Liver (tissue), 3 donors: ENCODE measurements around the gene ARAP1.

ENCODE experiments used
- CTCF ChIP-seq: fragments of 150-350 bp; IDR thresholded peaks from 2 replicates; pipeline ENCODE4 v1.5.1; 2017; ENCODE audit warnings: improper control_type of control experiment, low read depth, low read length; ENCODE audit not compliant: missing input control
- FOXA1 ChIP-seq: IDR thresholded peaks from 2 replicates; pipeline ENCODE4 v1.6.1; 2016; ENCODE audit warnings: antibody characterized with exemption
- GABPA ChIP-seq, 2 donors: IDR thresholded peaks in 1 of 2; conservative IDR thresholded peaks in 1 of 2; 2 replicates each; pipeline ENCODE4 v1.6.1; 2016; ENCODE audit warnings: antibody characterized with exemption in 2 of 2, mild to moderate bottlenecking in 1 of 2, moderate library complexity in 1 of 2
- HNF4A ChIP-seq, 2 donors: conservative IDR thresholded peaks; 2 replicates each; pipeline ENCODE4 v1.6.1; 2016; ENCODE audit warnings: antibody characterized with exemption in 2 of 2, mild to moderate bottlenecking in 2 of 2
- JUND ChIP-seq, 2 donors: IDR thresholded peaks; 2 replicates each; pipeline ENCODE4 v1.6.1; 2016; ENCODE audit warnings: antibody characterized with exemption in 2 of 2
- MAX ChIP-seq: IDR thresholded peaks from 2 replicates; pipeline ENCODE4 v1.6.1; 2016; ENCODE audit warnings: antibody characterized with exemption
- RAD21 ChIP-seq, 2 donors: IDR thresholded peaks; 2 replicates each; pipeline ENCODE4 v1.6.1; 2016; ENCODE audit warnings: antibody characterized with exemption in 2 of 2, mild to moderate bottlenecking in 2 of 2
- REST ChIP-seq: IDR thresholded peaks from 2 replicates; pipeline ENCODE4 v1.6.1; 2016; ENCODE audit warnings: antibody characterized with exemption, mild to moderate bottlenecking
- RXRA ChIP-seq, 2 donors: IDR thresholded peaks; 2 replicates each; pipeline ENCODE4 v1.6.1; 2017 to 2018; ENCODE audit warnings: antibody characterized with exemption in 2 of 2, mild to moderate bottlenecking in 1 of 2
- SP1 ChIP-seq: IDR thresholded peaks from 2 replicates; pipeline ENCODE4 v1.6.1; 2018; ENCODE audit warnings: antibody characterized with exemption, mild to moderate bottlenecking
- TAF1 ChIP-seq: conservative IDR thresholded peaks from 2 replicates; pipeline ENCODE4 v1.6.1; 2016; ENCODE audit warnings: antibody characterized with exemption, mild to moderate bottlenecking
- ZBTB33 ChIP-seq: IDR thresholded peaks from 2 replicates; pipeline ENCODE4 v1.6.1; 2016; ENCODE audit warnings: antibody characterized with exemption
- donor health status: healthy.
- donor health status: healthy.

- TF ChIP-seq CTCF, result no peak
- no peak for TF ChIP-seq SP1
- no peak for TF ChIP-seq RXRA (IDR thresholded peaks at IDR 0.05)
- no peak for TF ChIP-seq GABPA (IDR thresholded peaks at IDR 0.05 in 1 of 2, conservative IDR thresholded peaks at IDR 0.05 in 1 of 2)
- TF ChIP-seq MAX, result no peak
- TF ChIP-seq REST, result no peak
- no peak for TF ChIP-seq TAF1
- TF ChIP-seq ZBTB33, result no peak
- no peak for TF ChIP-seq RAD21 (IDR thresholded peaks at IDR 0.05)
- no peak for TF ChIP-seq JUND (IDR thresholded peaks at IDR 0.05)
- TF ChIP-seq FOXA1, result no peak
- no peak for TF ChIP-seq HNF4A (conservative IDR thresholded peaks at IDR 0.05)
Observed at GRCh38 chr11:72646024-72646423, 106.2 kb downstream of the ARAP1 start.
